ENCODE results near the gene CCDC24.

Gene CCDC24

DNA sequence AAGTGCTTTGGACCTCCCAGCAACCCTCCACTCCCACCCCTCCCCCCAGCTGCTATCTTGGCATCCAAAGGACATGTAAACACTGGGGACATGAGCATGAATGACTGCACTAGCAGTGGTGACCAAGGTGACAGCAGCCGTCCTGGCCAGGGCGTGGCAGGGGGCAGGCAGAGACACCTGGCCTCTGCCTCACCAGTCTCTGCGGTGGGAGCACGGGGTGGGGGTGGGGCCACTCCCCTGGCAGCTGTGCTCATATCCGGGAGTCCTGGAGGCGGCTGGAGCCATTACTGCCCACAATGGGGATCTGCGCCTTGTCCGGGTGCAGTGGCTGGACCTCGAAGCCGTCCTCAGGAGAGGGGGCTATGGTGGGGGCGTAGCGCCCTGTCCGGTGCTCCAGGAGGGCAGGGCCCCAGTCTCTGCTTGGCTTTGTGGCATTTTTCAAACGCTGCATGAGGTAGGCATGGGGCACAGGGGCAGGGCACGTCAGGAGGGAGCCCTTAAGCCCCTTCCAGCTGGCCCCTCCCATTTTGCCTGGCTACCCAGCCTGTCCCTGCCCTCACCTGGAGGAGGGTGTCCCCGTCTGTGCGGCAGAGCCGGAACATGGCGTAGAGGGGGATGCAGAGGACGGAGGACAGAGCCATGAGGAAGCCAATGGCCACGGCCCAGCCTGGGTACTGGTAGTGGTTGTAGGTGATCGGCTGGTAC lies 6.0 kb downstream of the CCDC24 start:
- no peak for DNase-seq (ENCODE audit: low read depth in 2 of 2)

DNA sequence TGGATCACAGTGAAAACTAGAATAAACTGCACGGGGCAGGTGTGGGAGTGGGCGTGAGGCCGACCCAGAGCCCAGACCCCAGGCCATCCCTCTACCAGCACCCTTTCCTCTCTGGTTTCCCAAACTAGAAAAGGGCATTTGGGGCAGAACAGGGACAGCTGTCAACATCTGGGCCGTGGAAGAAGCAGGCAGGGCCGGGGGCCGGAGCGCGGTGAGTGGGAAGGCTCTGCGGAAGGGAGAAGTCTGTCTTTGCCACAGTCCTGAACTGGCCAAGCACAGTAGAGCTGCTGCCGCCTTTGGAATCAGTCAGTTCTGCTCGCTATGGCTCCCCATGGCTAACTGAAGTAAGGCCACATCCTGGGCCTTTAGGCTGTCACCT lies 6.6 kb downstream of the CCDC24 start:
- DNase-seq (ENCODE audit: low read depth in 2 of 2), result no peak

DNA sequence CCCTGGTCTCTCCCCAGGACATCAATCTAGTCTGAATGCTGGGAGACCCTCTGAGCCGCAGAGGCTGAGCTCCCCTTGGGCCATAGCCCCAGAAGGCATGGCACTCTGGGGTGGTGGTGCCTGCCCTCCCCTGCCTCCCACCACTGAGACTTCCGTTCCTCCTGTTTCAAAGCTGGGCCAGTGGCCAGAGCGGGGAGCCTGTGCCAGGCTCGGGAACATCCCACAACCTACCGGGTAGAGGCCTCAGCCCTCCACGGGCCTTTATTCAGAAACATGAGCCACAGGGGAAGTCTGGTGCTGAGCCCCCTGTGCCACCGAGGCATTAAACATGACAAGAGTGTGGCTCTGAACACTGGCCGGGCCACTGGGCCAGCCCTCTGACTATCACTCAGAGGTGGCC lies 8.1 kb downstream of the CCDC24 start:
- no peak for DNase-seq (ENCODE audit: low read depth in 2 of 2)

DNA sequence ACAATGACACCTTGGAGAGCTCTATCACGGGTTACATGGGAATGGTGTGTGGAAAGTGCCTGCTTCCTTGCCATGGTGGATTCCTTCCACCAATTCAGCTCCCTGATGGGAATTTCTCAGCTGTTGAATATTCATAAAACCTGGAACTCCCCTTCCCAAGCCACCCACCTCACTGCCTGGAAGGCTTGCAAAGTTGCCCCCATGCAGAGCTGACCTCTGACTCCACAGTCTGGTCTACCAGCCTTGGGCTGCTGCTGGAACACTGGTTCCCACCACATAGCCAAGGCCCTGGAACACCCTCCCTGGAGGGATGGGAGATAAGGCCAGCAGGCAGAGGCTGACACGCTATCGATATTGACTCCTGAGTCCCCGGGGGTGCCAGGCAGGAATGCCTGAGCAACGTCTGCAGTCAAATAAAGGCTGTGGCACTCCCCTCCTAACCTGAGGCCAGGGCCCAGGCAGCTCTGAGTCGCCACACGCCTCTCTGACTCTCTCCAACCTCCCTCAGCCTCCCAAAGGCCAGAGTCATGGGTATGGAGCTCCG lies 8.8 kb downstream of the CCDC24 start:
- no peak for DNase-seq (ENCODE audit: low read depth in 2 of 2)

DNA sequence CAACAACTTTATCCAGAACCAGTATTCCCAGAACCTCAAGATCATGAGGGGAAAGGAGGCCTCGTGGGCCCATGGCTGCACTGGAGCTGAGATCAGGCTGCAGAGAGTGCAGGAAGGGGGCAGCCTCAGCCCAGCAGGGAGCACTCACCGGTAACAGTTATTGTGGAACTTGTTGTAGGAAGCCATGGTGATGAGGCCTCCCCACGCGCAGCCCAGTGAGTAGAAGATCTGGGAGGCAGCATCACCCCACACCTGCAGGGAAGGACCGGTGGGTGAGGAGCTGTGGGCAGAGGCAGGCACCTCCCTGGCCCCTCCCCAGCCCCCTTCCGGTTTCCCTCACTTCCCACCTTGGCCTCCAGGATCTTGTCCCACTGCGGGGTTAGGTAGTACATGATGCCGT lies 10.8 kb downstream of the CCDC24 start:
- no peak for DNase-seq (ENCODE audit: low read depth in 2 of 2)

DNA sequence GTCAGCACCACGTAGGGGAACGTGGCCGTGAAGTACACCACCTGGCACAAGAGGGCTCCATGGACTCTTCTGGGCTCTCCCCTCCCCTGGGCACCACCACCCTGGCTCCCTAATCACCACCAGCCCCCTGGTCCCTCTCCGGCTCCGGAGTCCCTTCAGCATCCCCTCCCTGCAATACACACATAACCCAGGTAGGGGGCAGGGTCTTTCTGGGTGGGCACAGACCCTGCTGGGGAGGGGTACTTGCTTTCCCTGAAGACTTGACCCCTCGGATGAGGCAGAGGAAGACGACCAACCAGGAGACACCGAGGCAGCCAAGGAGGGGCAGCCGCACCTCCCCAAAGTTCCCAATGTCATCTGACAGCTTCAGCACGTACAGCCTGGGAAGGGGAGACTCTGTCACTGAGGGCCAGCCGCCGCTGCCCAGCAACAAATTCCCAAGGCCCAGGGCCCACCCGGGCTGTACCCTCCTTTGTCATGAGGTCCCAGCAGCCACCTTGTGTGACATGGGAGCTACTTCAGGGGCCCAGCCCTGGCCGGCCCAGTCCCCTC lies 11.3 kb downstream of the CCDC24 start:
- no peak for DNase-seq (ENCODE audit: low read depth in 2 of 2)

DNA sequence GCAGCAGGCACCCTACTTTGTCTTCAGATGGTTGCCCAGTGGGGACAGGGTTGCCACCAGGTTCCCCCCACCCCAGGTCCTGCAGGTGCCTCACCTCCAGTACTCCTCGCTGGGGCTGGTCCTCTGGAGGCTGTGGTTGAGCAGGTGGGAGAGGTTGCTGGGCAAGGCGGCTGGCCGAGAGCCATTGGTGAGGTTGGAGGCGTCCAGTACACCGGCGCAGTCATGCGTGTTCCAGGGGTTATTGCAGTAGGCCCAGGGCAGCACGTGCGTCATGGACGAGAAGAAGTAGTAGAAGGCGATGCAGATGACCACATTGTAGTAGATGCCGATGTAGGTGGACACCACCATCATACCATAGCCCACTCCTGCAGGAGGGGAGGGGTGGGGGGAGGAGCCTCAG lies 16.9 kb downstream of the CCDC24 start:
- no peak for DNase-seq (ENCODE audit: low read depth in 2 of 2)

DNA sequence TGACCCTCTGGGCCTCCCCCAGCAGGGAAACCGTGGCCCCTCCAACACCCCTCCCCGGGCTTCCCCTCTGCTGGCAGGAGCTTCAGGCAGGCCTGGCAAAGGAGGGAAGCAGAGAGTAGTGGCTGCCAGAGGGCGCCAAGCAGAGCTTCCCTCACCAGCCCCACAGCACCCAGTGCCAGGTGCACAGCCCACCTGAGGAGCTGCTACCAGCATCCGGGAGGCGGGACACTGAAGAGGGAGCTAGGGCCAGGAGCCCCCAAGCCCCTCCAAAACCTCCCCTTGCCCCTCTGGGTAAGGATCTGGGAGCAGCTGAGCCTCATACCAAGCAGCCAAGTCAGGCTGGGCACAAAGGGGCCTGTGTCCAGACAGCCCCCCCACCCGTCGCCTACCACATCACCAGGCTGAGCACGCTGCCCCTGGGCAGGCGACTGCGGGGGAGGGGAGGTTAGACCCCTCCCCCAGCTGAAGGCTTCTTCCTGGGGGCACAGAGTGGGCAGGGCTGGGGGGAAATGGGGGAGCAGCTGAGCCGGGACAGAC lies 19.6 kb downstream of the CCDC24 start:
- DNase-seq (ENCODE audit: low read depth in 2 of 2), result no peak

DNA sequence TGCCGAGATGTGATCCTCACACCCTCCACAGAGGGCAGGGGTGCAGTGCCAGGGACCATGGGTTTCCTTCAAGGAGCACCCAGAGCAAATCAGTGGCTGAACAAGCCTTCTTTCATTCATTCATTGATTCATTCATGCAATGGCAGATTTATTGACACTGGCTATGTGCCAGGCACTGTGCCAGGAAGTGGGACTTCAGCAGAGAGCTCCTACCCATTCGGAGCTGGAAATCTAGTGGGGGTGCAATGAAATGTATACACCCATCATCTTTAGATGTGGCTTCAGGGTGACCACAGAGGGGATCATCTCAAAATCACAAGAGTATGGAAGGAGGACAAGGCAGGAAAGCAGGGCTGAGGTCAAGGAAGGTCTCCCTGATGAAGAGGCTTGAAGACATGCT lies 21.0 kb downstream of the CCDC24 start:
- DNase-seq (ENCODE audit: low read depth in 2 of 2), result no peak

DNA sequence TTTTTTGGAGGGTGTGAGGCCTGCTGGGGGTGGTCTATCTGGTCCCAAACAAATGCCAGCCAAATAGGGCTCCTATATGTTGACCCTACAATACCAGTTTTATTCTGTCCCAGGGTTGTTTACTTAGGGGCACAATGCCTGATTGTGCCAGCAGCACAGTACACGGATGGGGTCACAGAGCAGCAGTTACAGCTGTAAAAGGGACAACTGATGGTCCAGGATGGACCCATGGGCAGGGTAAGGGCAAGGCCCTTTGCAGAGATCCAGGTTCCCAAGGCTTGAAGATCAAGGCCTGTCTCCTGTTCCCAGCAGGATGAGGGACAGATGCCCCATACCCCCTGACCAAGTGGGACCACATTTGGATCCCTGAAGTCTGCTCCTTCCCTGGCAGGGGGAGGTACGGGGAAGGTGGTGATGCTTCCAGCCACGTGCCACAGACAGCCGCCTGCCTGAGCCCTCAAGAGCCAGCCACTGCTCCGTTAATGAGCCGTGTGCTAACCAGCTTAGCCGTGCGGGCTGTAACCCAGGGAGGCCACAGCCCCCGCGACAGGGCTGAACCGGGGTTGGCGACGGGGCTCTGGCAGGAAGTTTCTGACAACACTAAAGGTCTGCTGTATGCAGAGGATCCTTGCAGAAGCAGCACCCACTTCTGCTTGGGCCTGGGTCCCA lies 21.7 kb downstream of the CCDC24 start:
- no peak for DNase-seq (ENCODE audit: low read depth in 2 of 2)

DNA sequence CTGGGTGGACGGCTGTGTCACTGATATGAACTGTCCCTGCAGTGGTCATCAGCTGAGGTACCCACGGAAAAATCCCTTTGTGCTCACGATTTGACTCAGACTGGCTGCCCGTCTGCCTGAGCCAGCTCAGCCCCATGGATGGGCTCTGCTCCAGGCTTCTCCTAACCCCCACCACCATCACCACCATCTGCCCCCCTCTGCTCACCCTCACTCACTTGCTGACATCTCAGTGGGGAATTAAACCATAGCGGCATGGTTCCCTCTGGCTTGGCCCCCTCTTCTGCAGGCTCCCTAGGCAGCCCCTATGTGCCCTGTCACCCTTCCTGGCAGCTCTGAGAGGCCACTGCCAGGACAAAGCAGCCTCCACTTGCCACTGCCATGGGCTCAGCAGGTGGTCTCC lies 22.6 kb downstream of the CCDC24 start:
- DNase-seq (ENCODE audit: low read depth in 2 of 2), result no peak

DNA sequence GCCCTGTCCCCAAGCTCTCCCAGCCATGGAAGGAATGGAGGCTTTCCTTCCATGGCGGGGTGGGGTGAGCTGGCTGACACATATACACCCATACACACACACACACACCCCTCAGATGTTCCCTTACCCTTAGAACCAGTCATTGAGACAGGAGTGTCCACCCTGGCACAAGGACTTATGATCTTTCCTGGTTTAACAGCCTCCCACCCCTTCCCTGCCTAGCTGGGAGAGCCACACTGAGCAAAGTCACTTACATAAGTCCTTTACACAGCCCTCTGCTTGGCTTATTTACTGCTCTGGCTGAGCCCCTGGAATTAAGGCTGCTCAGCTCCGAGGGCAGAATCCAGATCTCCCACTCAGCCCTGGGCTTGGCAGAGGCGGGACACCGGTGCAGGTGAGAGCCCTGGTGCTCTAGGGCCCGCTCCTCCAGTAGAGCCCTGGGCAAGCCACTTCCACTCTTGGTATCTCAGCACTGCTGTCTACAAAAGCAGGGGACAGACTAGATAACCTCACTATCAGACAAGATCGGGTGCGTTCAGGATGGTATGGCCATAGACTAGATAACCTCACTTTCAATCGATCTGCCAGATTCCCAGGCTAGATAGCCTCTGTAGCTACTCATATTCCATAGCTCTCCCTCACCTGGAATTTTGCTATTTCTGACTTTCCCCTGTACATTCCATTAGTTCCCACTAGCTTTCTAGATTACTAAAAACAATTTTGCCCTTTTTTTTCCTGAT lies 23.1 kb downstream of the CCDC24 start:
- no peak for DNase-seq (ENCODE audit: low read depth in 2 of 2)

DNA sequence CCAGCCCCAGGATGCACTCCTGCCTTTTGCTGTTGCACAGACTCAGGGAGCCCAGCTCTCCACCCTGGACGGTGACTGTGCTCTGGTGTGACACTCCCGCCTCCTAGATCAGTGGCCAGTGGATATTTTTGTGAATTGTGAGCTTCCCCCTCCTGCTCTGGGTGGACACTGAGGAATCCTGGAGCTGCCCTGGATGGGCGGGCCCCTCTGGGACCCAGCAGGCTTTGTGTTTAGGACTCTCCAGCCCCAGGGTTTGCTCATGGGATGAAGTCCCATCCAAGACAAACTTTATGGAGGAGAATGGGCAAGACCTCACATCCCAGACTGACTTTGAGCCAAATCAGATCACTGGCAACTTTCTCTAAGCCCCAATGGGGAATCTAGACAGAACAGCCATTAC lies 23.8 kb downstream of the CCDC24 start:
- no peak for DNase-seq (ENCODE audit: low read depth in 2 of 2)

DNA sequence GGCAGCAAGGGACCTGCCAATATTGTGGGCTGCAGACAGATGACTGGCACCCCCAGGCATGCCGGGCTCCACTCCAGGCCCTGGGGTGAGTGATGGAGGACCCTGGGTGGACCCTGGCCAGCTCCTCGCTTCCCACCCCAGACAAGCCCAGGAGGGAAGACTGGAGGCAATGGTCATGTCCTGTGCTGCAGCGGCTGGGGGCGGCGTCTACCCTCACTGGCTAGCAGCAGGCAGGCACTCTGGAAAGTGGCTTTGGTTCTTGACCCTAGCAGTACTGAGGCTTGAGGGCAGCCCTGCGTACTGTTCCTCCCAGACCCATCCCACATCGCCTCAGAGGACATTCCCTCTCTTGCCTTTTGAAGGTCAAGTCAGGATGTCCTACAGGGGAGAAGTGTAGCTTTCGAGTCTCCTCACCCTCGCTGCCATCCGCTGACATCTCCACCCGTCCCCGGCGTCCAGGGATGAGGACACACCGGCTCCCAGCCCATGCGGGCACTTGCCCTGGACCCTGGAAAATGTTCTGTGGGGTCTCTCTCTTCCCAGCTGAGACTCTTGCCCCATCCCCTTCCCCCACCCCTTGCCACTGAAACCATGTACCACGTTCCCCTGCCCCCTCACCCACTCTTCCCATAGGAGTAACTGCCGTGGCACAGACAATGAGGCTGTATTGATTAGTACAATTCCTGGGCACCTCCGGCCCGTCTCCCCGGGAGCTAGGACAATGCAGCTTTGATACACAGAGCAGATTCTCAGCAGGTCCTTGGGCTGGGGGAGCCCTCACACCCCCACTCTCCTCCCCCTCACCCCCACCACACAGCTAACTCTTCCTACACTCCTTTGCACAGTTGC lies 24.9 kb downstream of the CCDC24 start:
- no peak for DNase-seq (ENCODE audit: low read depth in 2 of 2)

DNA sequence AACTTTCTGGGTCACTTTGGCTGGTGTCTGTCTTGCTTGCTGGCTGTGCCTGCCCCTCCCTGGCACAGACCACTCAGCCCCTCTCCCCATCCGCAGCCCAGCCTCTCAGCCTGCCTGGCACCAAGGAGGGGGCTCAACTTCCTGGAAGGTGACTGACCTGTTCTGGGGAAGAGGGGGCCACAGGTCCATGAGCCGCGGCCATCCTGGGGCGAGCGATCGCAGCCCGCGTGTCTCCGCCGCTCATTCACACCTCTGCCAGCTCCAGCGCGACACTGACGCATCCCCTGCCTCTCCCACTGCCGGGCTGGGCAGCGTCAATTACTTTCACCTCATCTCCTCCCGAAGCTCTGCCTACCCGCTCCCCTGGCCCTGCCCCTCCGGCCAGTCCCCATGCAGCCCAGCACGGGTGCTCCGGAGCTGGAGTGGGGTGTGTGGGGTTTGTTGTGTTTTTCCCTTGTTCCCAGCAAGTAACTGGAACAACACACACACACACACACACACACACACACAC lies 25.5 kb downstream of the CCDC24 start:
- no peak for DNase-seq (ENCODE audit: low read depth in 2 of 2)

DNA sequence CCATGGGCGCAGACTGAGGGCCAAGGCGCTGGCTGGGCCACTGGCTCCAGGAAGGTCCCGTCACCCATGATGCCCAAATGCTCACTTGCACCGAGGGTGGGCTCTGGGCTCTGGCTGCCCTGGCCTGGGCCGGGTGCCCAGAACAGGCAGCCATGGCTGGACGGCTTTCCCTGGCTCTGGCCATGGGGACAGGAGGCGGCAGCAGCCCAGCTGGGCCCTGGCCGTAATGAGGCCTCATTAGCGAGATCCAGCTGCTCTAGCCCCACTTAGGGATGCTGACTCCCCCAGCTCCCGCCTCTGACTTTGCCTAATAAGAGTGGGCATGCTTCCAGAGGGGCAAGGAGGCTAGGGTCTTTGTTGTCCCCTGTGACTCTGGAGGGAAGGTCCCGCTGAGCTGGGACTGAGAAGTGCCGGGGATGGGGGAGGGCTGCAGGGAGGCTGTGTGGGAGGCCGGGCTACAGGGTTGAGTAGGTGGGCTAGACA lies 28.1 kb downstream of the CCDC24 start:
- DNase-seq (ENCODE audit: low read depth in 2 of 2), result no peak

DNA sequence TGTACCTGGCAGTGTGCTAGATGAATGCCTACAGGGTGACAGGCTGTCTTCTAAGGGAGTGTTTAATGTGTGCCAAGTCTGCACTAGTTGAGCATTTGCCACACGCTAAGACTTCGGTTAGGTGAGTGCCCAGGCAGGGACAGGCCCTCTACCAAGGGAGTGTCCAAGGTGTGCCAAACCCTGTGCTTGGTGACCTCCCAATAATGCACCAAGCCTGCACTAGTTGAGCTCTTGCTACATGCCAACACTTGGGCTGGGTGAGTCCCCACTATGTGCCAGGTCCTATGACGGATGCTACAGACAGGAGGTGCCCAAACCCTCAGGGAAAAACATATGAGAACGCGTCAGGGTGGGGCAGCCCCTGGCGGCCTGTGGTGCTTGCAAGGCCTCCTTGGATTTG lies 29.1 kb downstream of the CCDC24 start:
- DNase-seq (ENCODE audit: low read depth in 2 of 2), result no peak

DNA sequence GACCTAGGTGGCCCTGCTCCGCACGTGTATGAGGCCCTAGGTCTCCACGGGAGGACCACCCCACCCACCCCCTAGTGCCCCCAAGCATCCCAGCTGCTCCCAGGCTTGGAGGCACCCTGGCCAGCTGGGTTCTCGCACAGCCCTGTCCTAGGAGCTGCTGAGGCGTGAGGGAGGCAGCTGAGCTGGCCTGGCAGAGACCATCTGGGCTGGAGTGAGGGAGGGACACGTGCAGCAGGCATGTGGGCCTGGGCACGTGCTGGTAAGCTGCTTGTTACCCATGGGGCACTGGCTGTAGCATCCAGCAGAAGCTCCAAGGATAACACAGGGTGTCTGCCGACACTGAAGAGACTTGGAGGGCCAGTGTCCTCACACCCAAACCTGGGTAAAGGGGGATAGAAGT lies 29.8 kb downstream of the CCDC24 start:
- DNase-seq (ENCODE audit: low read depth in 2 of 2), result no peak

DNA sequence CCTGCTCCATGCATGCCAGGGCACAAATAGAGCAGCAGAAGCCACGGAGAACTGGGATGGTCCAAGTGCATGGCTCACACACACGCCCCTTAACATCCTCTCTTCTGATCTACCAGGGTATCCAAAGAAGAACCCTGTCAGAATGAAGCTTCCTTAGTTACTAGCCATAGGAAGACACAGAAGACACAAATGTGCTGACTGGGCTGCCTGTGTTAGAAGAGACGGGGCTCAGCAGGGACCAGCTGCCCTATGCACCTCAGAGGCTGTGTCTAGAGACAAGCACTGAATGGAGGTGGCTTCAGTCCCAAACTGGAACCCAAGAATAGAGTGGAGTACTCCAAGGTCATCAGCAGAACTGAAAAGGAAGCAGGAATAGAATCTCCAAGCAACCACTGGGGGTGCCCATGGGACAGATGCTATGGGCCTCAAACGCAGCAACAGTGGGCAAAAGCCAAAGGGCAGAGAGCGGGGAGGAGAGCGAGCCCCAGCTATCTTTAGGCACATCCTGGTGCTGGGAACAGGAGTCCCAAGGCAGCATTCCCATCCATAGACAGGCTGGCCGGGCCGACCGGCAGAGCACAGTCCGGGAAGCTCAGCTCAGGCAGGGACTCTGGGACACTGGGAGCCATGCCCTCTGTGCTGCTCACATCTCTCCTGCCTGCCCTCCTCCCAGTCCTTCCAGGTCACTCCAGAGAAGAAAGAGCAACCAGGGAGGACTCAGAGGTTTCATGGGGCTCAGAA lies 30.4 kb downstream of the CCDC24 start:
- DNase-seq (ENCODE audit: low read depth in 2 of 2), result no peak

Data from stimulated activated CD8-positive, alpha-beta memory T cell treated with anti-CD3 and anti-CD28 coated beads, Interleukin-2, amount 100 ng/mL, for 1 hour (primary cell).